BE2C (cell line): ENCODE measurements around the gene CADM2.

Experiments
- DNase-seq: peaks from one replicate; pipeline ENCODE4 v3.0.0-alpha.2; 2020
- H3K27me3 ChIP-seq: fragments of 250-450 bp; sonication (Bioruptor Pico); 2 replicates; pipeline ENCODE4 v1.5.1; 2020; ENCODE audit warnings: mild to moderate bottlenecking
- H3K36me3 ChIP-seq: fragments of 250-450 bp; sonication (Bioruptor Pico); 2 replicates; pipeline ENCODE4 v1.5.1; 2020; ENCODE audit warnings: mild to moderate bottlenecking
- H3K4me1 ChIP-seq: fragments of 250-450 bp; sonication (Bioruptor Pico); 2 replicates; pipeline ENCODE4 v1.5.1; 2020
- H3K4me3 ChIP-seq: 2 replicates; pipeline ENCODE4 v1.5.1; 2011; ENCODE audit warnings: low read depth, low read length
- H3K9me3 ChIP-seq: fragments of 250-450 bp; sonication (Bioruptor Pico); 2 replicates; pipeline ENCODE4 v1.5.1; 2020
- TF ChIP-seq, protein P1 (sequence below): IDR thresholded peaks from 2 replicates; pipeline ENCODE4 v1.5.1; 2012; ENCODE audit warnings: mild to moderate bottlenecking, low read depth, low read length

CADM2 gene

DNA sequence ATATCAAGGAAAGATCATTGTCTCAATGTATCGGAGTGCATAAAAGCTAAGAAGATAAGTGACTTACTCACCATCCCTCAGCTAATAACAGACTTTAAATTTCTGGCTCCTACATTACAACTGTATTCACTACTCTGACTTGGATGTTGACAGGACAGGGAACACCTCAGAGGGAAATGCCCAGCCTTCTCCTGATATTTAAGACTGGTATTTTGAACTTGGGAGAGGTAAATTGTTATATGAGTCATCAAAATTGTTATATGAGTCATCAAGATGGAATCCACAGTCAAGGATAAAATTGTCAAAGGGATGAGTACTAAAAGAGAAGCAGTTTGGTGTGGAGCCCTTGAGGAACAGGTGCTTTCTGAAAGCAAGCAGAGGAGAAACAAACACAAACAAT is 1070.8 kb downstream of the CADM2 start:
- DNase-seq = no peak
- no peak overlapping the region for H3K4me3 ChIP-seq
- H3K9me3 ChIP-seq = no peaks in the 10 kb centered on the region
- no peaks in the 10 kb centered on the region for H3K4me1 ChIP-seq
- TF ChIP-seq, protein P1, sequence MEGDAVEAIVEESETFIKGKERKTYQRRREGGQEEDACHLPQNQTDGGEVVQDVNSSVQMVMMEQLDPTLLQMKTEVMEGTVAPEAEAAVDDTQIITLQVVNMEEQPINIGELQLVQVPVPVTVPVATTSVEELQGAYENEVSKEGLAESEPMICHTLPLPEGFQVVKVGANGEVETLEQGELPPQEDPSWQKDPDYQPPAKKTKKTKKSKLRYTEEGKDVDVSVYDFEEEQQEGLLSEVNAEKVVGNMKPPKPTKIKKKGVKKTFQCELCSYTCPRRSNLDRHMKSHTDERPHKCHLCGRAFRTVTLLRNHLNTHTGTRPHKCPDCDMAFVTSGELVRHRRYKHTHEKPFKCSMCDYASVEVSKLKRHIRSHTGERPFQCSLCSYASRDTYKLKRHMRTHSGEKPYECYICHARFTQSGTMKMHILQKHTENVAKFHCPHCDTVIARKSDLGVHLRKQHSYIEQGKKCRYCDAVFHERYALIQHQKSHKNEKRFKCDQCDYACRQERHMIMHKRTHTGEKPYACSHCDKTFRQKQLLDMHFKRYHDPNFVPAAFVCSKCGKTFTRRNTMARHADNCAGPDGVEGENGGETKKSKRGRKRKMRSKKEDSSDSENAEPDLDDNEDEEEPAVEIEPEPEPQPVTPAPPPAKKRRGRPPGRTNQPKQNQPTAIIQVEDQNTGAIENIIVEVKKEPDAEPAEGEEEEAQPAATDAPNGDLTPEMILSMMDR = no peak
- H3K36me3 ChIP-seq = no peaks in the 10 kb centered on the region
- H3K27me3 ChIP-seq = no peaks in the 10 kb centered on the region

DNA sequence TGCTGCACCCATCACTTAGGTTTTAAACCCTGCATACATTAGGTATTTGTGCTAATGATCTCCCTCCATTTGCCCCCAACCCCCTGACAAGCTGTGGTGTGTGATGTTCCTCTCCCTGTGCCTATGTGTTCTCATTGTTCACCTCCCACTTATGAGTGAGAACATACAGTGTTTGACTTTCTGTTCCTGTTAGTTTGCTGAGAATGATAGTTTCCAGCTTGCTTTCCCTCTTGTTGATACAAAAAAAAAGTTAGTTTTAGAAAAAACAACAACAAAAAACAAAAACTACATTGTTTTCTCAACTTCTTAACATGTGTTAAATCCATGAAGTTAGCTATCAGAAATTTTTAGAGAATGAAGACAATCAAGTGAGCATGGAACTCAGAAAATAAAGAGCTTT is 1079.1 kb downstream of the CADM2 start:
- Histone ChIP-seq H3K4me3 (no peak overlapping the region), H3K27me3 (no peaks in the 10 kb centered on the region), H3K9me3 (no peaks in the 10 kb centered on the region), H3K36me3 (no peaks in the 10 kb centered on the region), H3K4me1 (no peaks in the 10 kb centered on the region)
- TF ChIP-seq, protein P1 = no peak
- no peak for DNase-seq

DNA sequence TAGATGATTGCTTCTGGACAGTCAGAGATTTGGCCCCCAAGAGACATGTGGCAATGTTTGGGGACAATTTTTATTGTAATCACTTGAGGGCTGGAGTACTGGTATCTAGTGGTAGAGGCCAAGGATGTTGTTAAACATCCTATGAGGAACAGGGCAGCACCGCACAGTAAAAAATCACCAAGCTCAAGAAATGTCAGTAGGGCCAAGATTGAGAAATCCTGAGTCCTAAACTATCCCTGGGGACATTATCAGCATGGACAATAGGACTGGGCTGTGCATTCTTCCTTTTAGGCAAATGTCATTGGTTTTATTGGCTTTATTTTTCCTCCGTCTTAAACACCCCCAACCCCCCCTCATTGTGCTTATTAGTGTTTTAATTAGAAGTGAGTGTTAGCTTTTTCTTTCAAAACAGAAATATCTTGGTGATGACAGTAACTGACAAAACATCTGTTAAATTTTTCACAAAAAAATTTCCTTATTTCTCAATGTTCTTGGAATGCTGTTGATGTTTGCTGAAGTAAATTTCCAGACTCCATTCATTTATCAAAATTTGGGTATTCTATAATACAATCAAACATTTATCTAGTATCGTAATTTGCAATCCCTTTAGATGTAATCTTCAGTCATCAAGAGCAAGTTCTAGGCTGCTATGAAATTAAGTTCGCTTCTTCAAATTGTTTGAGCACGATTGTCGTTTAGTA is 1087.8 kb downstream of the CADM2 start:
- H3K4me1 ChIP-seq = peaks cover 4% of the 10 kb centered on the region
- no peaks in the 10 kb centered on the region for H3K27me3 ChIP-seq
- no peaks in the 10 kb centered on the region for H3K36me3 ChIP-seq
- no peaks in the 10 kb centered on the region for H3K9me3 ChIP-seq
- H3K4me3 ChIP-seq = no peak overlapping the region
- TF ChIP-seq, protein P1 = no peak
- DNase-seq = no peak

DNA sequence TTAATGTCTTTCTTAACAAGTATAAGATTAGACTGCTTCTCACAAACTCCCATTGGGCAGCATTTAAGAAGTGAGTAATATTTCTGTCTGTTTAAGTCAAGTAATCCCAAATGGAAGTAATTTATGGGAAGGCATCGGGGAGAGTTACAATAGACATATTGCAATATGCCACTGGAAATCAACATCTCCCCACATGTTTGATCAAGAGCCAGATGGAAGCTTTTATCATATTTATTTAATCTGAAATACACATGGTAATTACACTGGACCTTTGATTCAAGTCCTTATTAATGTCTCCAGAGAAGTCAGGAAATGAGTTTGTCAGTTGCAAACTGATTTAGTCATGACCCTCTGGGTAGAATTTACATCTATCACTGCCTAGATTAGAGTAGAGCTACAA is 1088.4 kb downstream of the CADM2 start:
- TF ChIP-seq, protein P1 = no peak
- Histone ChIP-seq H3K4me3 (no peak overlapping the region), H3K27me3 (no peaks in the 10 kb centered on the region), H3K9me3 (no peaks in the 10 kb centered on the region), H3K36me3 (no peaks in the 10 kb centered on the region), H3K4me1 (peaks cover 4% of the 10 kb centered on the region)
- no peak for DNase-seq

DNA sequence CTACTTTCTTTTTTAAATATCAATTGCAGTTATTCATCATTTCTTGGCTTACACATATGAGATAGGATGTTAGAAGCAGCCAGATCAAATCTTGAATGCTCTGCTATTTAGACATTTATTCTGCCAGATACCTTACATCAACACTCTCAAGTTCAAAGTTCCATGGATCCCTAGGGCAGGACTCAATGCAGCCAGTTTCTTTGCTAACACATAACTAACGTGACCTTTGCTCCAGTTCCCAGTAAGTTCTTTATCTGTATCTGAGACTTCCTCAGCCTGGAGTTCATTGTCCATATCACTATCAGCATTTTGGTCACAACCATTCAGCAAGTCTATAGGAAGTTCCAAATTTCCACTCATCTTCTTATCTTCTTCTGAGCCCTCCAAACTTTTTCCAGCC is 1092.3 kb downstream of the CADM2 start:
- Histone ChIP-seq H3K4me3 (no peak overlapping the region), H3K36me3 (no peaks in the 10 kb centered on the region), H3K27me3 (no peaks in the 10 kb centered on the region), H3K4me1 (peaks cover 4% of the 10 kb centered on the region), H3K9me3 (no peaks in the 10 kb centered on the region)
- TF ChIP-seq, protein P1 = no peak
- DNase-seq = no peak

DNA sequence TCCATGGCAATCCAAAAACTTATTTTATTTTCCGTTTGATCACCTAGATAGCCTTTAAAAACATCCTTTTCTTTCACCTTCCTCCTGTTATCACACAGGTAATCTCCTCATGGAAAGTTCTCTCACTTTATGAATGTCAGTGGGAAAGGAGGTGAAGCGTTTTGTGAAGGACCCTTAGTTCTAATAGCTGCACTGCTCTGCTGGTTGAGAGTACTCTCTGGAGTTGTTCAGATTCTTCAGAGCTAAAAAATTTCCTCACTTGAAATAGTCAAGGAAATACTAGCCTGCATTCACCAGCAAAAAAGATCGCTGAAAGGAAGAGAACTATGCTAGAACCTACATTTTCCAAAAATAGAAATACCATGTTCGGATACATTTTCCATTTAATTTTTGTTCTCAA is 1097.2 kb downstream of the CADM2 start:
- no peaks in the 10 kb centered on the region for H3K9me3 ChIP-seq
- no peak for DNase-seq
- no peak overlapping the region for H3K4me3 ChIP-seq
- TF ChIP-seq, protein P1 = no peak
- H3K27me3 ChIP-seq = no peaks in the 10 kb centered on the region
- H3K4me1 ChIP-seq = peaks cover 7% of the 10 kb centered on the region
- H3K36me3 ChIP-seq = no peaks in the 10 kb centered on the region
